ENCODE measurements around the gene TMEM222.
"Not testable (repeated sequence)": the region's sequence is repeated elsewhere in the genome, so short reads cannot be mapped to it uniquely, and the experiment has no call there.

The TMEM222 gene, protein sequence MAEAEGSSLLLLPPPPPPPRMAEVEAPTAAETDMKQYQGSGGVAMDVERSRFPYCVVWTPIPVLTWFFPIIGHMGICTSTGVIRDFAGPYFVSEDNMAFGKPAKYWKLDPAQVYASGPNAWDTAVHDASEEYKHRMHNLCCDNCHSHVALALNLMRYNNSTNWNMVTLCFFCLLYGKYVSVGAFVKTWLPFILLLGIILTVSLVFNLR

DNA sequence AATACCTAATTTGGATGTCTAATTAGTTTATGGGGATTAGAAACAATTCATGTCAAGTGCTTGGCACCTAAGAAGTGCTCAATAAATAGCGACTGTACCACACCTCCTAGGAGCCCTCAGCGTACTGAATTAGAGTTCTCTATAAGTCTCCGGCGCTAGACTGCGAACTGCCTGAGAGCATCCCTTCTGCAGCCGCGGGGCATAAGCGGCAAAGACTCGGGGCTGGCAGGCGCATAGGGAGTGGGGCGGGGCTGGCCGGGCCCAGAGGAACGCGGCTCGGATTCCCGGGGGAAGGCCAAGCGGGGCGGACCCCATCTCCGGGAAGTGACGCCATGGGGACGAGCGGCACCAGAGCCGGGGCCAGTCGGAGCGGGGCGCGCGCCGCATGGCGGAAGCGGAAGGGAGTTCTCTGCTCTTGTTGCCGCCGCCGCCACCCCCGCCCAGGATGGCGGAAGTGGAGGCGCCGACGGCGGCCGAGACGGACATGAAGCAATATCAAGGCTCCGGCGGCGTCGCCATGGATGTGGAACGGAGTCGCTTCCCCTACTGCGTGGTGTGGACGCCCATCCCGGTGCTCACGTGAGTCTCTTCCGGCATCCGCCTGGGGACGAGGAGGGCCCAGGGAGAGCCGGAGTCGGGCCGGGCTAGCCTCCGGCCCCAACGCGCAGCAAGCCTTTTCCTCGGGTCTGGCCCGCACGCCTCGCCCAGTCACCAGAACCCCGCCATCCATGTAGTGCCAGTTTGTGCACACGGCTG lies at the start of gene TMEM222:
TSS of gene TMEM222 (plus strand) at position 351 of the 756 bp plus-strand sequence. CDS start at position 386, 35 bp downstream.
- FAIRE-seq, result no peak

DNA sequence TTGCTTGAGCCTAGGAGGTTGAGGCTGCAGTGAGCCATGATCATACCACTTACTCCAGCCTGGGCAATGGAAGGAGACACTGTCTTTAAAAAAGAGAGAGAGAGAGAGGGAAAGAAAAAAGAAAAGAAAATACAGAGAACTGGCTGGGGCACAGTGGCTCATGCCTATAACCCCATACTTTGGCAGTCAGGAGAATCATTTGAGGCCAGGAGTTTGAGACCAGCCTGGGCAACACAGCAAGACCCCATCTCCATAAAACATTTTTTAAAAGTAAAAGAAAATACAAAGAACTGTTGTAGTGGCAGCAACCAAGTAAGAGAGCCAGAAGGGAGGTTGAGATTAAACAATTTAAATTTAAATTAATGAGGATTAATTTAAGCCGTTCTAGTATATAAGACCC lies 47.8 kb upstream of the TMEM222 start:
- no peak for FAIRE-seq

DNA sequence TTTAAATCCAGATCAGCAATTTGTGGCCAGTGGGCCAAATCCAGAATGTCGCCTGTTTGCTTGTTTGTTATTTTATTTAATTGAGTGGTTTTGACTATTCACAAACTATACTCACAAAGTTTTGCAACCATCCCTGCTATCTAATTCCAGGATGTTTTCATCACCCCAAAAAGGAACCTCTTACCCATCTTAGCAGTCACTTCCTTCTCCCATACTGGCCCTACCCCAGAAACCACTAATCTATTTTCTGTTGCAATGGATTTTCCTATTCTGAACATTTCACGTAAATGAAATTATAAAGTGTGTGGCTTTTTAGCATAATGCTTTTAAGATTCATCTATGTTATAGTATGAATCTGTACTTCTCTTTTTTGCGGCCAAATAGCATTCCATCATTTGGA lies 46.3 kb upstream of the TMEM222 start:
- FAIRE-seq, result no peak

DNA sequence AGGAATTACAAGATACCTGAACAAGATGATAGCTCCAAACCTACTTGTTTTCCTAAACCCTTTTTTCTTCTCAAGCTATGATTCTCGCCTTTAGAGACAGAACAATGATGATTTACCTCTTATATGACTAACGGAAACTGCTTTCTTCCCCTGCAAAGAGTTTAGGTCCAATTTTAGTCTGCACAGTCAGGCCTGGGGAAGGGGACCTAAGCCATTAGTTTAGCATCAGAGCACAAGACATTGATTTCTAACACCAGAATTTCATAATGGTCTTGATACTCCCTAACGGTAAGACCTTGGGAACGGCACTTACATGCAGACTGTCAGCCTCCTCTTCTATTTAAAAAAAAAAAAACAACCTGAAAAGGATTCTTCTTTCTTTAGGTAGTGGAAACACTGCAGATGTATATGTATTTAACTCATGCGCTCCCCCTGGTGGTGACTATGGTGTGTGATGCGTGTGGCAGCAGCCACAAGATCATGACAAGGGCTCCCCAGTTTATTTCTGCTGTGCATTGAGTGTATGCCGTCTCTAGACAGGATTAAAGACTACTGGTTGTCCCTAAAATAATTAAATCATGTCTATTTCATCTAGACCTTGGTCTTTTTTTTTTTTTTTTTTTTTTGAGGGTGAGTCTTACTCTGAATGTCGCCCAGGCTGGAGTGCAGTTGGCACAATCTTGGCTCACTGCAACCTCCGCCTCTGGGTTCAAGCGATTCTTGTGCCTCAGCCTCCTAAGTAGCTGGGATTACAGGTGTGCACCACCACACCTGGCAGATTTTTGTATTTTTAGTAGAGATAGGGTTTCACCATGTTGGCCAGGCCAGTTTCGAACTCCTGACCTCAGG lies 37.3 kb upstream of the TMEM222 start:
- peak; percentile 65 for FAIRE-seq

DNA sequence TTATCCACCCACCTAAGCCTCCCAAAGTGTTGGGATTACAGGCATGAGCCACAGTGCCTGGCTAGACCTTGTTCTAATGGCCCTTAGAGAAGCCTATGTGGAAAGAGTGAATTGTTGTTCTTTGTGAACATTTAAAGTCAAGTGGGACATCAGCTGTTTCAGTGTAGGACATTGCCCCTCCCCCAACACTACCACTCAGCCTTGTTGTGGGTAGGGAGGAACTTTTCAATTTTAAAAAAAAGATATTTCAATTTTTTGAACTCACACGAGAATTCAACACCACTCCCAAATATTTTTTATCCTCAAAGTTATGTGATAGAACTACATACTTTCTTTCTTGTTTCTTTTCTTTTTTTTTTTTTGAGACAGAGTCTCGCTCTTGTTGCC lies 36.7 kb upstream of the TMEM222 start:
- FAIRE-seq, result no peak

DNA sequence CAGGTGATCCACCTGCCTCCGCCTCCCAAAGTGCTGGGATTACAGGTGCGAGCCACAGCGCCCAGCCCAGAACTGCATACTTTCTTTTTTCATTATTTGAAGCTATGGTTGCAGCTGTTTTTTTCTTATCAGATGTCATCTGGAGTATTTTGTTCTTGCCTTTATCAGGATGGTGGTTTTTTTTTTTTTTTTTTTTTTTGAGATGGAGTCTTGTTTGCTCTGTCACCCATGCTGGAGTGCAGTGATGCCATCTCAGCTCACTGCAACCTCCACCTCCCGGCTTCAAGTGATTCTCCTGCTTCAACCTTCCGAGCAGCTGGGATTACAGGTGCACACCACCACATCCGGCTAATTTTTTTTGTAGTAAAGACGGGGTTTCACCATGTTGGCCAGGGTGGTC lies 36.1 kb upstream of the TMEM222 start:
- FAIRE-seq, result not testable (repeated sequence)

DNA sequence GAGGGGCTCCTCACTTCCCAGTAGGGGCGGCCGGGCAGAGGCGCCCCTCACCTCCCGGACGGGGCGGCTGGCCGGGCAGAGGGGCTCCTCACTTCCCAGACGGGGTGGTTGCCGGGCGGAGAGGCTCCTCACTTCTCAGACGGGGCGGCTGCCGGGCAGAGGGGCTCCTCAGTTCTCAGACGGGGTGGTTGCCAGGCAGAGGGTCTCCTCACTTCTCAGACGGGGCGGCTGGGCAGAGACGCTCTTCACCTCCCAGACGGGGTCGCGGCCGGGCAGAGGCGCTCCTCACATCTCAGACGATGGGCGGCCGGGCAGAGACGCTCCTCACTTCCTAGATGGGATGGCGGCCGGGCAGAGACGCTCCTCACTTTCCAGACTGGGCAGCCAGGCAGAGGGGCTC lies 32.8 kb upstream of the TMEM222 start:
- not testable (repeated sequence) for FAIRE-seq

DNA sequence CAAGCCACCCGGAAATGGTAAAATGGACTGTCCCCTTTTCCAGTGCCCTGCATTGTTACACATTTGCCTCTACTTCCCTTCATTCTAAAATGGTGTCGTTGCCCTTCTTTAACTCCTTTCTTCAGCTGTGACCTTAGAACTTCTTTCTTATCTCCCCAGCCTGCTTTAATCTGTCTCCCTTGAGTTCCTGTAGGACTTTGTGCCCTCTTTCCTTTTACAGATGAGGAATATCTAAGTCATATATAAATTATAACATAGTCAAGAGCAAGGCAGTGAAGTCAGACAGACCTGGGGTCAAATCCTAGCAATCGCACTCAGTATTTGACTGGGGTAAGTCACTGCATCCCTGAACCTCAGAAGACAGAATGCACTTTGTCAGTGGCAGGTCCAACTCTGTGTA lies 31.4 kb upstream of the TMEM222 start:
- no peak for FAIRE-seq

DNA sequence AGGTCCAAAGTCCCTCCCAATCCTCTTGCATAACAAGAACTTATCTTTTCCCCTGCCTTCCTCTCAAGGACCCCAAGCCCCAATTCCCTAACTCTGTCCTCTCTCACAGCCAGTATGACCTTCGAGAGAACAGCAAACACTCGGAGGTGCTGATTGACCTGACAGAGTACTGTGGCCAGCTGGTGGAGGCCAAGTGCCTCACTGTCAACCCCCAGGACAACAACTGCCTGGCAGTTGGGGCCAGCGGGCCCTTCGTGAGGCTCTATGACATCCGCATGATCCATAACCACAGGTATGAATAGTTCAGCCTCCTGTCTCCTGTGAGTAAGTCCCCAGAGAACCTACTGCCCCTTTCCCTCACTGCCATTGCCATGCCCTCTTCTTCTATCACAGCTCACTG lies 29.9 kb upstream of the TMEM222 start:
- FAIRE-seq, result no peak

DNA sequence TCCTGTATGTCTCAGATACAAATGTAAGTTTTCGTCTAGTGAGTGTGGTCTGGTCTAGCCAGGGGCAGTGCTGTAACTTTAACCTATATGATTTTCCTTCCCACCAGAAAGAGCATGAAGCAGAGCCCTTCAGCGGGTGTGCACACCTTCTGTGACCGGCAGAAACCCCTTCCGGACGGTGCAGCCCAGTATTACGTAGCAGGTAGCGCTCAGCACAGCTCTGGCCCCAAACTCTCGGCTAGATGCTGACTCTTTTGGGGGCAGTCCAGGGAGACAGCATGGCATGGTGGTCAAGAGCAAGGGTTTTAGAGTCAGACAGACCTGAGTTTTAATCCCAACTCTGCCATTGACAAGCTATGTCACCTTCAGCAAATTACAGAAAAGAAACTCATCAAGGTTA lies 28.0 kb upstream of the TMEM222 start:
- no peak for FAIRE-seq

DNA sequence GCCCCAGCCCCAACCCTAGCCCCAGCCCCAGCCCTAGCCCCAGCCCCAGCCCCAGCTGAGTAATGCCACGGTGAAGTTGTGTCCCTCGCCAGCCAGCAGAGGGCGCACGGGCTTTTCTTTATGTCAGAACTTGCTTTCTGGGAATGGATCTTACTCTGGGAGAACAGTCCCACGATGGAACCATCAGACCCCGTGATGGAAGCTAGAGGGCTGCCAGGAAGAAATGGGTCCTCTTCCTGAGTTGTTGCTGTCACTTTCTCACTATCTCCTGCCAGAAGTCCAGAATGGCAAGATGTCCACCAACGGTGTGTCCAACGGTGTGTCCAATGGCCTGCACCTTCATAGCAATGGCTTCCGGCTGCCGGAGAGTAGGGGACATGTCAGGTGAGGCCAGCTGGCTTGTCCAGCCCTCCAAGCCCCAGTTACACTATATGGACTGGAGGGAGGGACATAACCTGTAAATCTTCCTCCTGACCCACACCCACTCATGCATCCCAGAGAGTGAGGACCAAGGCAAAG lies 25.1 kb upstream of the TMEM222 start:
- no peak for FAIRE-seq

DNA sequence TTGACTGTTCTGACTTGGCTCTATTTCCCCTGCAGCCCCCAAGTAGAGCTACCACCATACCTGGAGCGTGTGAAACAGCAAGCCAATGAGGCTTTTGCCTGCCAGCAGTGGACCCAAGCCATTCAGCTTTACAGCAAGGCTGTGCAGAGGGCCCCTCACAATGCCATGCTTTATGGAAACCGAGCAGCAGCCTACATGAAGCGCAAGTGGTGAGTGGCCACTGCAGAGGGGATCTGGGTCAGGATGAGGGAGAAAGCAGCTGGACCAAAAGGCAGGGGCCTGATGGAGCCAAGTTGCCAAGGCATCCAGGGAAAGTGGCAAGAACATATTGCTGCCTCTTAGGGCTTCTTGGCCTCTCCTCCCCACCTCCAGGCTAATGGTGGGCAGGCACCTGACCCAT lies 24.1 kb upstream of the TMEM222 start:
- FAIRE-seq, result no peak

DNA sequence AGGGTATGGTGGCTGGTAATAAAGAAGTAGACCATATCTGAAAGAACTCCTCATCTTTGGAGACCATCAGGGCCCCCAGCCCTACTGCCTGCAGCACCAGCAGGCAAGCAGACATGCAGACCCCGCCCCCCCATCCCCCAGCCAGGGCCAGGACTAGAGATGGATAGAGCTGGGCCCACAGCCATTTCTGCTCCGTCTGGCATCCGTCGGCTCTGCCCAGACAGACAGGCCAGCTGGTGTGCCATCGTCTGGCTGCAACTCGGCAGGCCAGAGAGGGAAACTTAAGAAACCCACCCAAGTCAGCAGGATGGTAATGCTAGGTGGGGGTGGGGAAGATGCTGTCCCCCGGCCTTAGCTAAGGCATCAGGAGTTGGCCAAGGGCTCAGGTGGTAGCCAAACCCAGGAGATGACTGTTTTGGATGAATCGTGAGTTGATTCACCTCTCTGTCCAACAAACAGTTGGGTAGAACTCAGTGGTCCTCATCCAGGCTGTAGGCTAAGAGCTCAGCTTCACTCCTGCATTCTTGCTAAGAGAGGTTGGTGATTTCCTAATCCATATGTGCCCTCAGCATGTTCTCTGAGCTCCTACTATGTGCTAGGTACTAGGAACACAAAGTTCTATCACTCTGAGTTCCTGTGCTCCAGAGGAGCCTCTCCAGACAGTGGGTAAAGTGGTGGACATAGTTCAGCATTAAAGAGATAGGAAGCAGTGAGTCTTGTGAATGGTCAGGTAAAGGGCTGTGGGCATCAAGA lies 23.2 kb upstream of the TMEM222 start:
- FAIRE-seq, result no peak

DNA sequence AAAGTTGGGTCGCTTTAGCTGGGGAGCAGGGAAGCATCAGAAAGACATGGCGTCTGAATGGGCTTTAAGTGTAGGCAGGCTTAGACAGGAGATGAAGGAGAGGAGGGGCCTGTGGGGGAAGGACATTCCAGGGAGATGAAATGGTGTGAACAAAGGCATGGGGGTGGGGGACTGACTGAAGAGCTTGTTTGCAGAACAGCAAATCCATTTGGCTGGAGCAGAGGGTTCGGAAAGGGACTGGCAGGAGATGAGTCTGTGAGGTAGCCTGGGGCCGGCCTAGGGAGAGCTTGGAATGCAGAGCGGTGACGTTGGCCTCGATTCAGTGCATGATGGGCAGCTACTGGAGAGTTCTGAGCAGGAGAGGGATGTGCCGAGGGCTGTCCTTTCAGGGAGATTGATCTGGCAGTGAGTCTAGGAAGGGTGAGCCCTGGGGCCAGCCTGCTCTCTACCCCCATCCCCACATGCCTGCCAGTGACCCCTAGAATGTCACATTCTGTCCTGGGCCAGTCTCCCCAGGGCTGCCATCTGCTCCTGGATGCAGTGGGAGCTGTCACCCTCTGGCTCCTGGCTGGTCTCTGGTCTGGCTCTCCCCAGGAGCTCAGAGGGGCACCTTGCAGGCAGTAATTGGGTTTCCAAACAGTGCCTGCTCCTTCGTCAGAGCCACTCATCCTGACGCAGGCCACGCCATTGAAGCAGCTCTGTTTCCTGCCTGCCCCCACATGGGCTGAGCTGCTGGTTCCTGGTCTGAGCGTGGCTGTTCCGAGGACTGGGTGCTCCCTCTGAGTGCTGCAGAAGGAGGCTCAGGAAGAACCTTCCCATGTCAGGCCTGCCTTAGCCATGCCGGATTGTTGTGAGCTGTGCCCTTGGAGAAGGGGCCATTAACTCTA lies 22.3 kb upstream of the TMEM222 start:
- no peak for FAIRE-seq

DNA sequence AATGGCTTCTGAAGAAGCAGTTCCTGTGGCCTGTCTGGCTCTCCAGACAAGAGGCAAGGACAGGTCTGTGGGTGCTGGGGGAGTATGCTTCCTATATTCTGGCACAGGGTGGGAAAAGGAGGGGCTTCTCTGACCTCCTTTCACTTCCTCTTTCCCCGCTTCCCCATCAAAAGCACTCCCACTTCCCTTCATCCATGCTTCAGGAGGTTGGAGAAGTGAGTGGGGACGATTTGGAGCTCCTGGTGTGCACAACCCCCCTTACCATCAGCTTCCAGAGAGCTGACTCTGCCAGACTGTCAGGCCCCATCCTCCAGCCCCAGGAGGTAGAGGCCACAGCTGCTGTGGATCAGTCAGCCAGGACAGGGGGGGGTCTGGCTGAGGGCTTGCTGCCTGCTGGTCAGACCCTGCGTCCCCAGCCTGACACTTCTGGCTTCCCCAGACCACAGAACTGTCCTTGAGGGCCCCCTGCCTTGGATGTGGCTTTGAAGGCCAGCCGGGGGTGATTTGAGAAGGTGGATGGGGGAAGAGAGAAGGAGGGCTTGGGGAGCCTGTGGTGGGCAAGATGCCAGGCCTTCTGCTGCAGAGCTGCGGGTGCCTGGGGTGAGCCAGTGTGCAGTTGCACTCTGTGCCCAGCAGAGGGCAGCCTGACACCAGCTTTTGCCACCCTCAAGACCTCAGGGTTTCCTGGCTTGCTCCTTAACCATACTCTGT lies 21.5 kb upstream of the TMEM222 start:
- FAIRE-seq, result no peak

DNA sequence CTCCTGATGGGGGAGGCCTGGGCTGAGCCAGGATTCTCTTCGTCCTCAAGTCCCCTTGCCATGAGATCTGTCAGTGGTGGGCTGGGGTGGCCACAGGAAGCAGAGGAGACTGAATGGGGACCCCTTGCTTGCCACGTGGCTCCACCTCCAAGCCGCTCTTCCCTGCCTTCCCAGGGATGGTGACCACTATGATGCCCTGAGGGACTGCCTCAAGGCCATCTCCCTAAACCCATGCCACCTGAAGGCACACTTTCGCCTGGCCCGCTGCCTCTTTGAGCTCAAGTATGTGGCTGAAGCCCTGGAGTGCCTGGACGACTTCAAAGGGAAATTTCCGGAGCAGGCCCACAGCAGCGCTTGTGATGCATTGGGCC lies 20.9 kb upstream of the TMEM222 start:
- no peak for FAIRE-seq

DNA sequence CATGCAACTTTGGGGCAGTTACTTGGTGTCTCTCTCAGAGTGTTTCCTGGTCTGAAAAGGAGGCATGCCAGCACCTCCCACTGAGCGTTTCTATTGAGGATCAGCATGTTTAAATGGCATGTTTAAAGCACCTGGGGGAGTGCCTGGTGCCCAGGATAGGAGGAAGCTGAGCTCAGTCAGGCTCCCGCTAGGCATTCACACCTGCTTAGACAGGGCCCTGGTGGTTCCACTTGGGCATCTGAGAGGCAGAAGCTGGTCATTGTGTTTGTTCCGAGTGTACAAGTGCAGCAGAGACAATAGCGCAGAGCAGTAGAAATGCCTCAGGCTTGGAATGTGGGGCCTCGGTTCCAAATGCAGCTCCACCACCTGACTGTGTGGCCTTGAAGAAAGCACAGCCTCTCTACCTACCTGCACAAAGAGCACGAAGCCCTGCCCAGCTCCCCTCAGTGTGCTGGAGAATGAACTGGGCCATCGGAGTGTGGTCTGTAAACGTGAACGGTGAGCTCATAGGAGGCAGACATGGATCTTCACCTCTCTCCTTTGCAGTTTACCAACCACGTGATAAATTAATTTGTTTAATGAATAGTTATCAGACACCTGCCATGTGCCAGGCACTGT lies 20.3 kb upstream of the TMEM222 start:
- FAIRE-seq, result no peak

DNA sequence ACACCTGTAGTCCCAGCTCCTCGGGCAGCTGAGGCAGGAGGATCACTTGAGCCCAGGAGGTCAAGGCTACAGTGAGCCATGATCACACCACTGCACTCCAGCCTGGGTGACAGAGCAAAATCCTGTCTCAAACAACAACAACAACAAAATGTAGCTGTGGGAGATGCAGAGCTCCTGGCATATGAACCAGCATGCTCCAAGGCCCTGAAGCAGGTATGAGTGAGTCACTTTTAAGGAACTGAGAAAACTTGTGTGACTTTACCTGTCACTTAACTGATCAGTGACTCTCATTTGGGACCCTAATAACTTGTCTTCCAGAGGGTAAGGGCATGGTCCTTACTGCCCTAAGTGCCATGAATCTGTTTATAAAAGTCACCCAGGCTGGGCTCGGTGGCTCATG lies 19.4 kb upstream of the TMEM222 start:
- no peak for FAIRE-seq

DNA sequence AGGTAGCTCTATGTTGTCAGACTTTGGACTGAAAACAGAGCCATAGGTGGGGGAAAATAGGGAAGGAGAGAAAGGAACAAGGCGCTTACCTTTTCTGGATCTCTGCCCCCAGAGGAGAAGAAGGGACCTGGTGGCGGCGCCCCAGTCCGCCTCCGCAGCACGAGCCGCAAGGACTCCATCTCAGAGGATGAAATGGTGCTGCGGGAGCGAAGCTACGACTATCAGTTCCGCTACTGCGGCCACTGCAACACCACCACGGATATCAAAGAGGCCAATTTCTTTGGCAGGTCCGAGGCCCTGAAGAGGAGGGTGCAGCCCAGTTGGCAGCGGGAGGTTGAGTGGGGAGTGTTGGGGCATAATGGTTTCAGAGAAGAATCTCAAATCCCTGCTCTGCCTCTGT lies 18.5 kb upstream of the TMEM222 start:
- no peak for FAIRE-seq

DNA sequence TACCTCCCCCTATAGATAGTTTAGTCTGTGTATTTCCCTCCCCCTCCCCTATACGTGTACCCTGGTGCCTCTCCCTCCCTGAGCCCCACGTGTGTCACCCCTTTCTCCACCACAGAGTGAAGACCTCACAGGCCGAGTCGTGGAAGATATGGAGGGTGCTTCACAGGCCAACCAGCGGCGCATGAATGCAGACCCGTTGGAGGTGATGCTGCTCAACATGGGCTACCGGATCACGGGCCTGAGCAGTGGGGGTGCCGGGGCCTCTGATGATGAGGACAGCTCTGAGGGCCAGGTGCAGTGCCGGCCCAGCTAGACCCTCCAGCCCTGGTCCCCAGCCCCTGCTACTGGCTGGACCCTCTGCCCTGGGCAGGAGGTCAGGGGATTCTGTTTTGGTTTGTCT lies 15.9 kb upstream of the TMEM222 start:
- no peak for FAIRE-seq
